Large intestine (tissue), 3 donors: Measurements from ENCODE around the gene GOLGA8A. TPM values are rescaled to one million over a fixed set of nuclear protein-coding genes. Genes with fewer than 3 reads are reported as not detected.
"Not testable (repeated sequence)": the region's sequence is repeated elsewhere in the genome, so short reads cannot be mapped to it uniquely, and the experiment has no call there.

Source experiments
- DNase-seq, 2 donors: peaks; one replicate each; pipeline versions ENCODE4 v3.0.0 to v3.0.0-alpha.2; 2013
- H3K27ac ChIP-seq: one replicate; pipeline ENCODE4 v1.5.1; 2013; ENCODE audit warnings: low read length
- H3K27me3 ChIP-seq: 2 replicates; pipeline ENCODE4 v1.6.1; 2013; ENCODE audit warnings: low read length; ENCODE audit not compliant: control insufficient read depth, insufficient read depth
- H3K36me3 ChIP-seq: 2 replicates; pipeline ENCODE4 v1.6.1; 2013; ENCODE audit warnings: low read length; ENCODE audit not compliant: control insufficient read depth, insufficient read depth
- H3K4me1 ChIP-seq: one replicate; pipeline ENCODE4 v1.6.1; 2013; ENCODE audit warnings: low read length; ENCODE audit not compliant: control insufficient read depth, insufficient read depth
- H3K4me3 ChIP-seq: one replicate; pipeline ENCODE4 v1.5.1; 2013; ENCODE audit warnings: low read length
- H3K9me3 ChIP-seq: one replicate; pipeline ENCODE4 v1.6.1; 2013; ENCODE audit warnings: mild to moderate bottlenecking, low read depth, low read length, moderate library complexity; ENCODE audit not compliant: control insufficient read depth
- WGBS: methylation state at CpG from one replicate; pipeline ENCODE4 v1.1.5; 2013; ENCODE audit warnings: low lambda C conversion rate; ENCODE audit not compliant: insufficient coverage; 5-methylcytosine and 5-hydroxymethylcytosine counted together
- polyA plus RNA-seq: library from polyadenylated mRNA; unstranded; fragments of 120-200 nt; gene quantifications from one replicate; pipeline ENCODE4 v1.2.1, GENCODE V29; 2013

The GOLGA8A gene
- polyA plus RNA-seq, 1 donor: 106 TPM

DNA sequence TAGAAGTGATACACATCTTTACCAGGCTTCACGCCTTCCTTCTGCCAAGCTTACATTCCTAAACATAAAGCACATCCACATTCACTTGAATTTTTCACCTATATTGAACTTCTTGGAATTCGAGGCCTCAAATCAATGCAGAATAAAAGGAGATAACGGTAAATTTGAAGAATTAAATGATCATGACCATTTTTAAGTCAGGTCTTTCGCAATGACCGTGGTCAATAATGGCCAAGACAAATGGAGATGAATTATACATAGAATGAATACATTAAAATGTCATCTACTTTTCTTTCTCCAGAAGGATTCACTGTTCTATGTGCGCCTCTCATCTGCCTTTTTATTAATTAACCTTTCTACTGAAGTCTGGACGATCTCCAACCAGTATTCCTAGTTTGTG is 5.3 kb upstream of the GOLGA8A start:
- no peaks in the 10 kb centered on the region for H3K4me1 ChIP-seq
- no peaks in the 10 kb centered on the region for H3K36me3 ChIP-seq
- DNase-seq: no peak
- H3K9me3 ChIP-seq: no peaks in the 10 kb centered on the region
- H3K4me3 ChIP-seq: no peak overlapping the region
- H3K27me3 ChIP-seq: peaks cover 13% of the 10 kb centered on the region
- no CpG with 5 or more reads among the region's 7 CpGs for WGBS
- H3K27ac ChIP-seq: no peak overlapping the region

DNA sequence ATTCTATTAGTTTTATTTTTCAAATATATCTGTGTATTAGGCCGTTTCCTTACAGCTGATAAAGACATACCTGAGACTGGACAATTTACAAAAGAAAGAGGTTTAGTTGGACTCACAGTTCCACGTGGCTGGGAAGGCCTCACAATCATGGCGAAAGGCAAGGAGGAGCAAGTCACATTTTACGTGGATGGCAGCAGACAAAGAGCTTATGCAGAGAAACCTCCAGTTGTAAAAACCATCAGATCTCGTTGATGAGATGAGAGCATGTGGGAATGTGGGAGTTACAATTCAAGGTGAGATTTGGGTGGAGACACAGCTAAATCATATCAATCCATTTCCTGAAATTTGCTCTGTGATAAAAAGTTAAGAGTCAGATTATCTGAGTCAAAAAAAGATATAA is 2.3 kb upstream of the GOLGA8A start:
- no peaks in the 10 kb centered on the region for H3K36me3 ChIP-seq
- H3K27me3 ChIP-seq: peaks cover 30% of the 10 kb centered on the region
- no peak for DNase-seq
- H3K27ac ChIP-seq: no peak overlapping the region
- H3K9me3 ChIP-seq: peaks cover 2% of the 10 kb centered on the region
- no peaks in the 10 kb centered on the region for H3K4me1 ChIP-seq
- no CpG with 5 or more reads among the region's 5 CpGs for WGBS
- no peak overlapping the region for H3K4me3 ChIP-seq

DNA sequence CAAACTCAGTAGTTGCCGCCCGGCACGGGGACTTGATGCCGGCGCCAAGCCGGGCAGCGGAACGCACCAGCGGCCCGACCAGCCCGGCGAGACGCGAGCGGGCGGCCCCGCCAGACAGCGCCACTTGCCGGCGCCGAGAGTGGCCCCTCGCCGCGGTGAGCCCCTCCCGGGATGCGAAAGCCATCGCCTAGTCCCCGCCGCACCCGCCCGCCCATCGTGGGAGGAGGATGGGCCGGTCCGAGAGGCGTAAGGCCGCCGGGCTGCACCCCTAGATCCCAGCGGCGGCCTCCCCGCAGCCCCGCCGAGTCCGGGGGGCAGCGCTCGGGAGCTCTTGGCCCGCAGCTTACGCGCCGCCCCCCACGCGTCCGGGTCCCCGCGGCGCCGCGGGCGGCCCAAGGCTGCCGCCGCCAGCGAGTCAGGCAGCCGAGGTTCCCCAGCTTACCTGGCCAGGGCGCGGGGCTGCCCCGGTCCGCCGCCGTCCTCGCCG is 609 bp downstream of the GOLGA8A start:
- no peak overlapping the region for H3K27ac ChIP-seq
- no peaks in the 10 kb centered on the region for H3K36me3 ChIP-seq
- H3K4me1 ChIP-seq: no peaks in the 10 kb centered on the region
- H3K27me3 ChIP-seq: peaks cover 25% of the 10 kb centered on the region
- H3K4me3 ChIP-seq: peak overlapping the region; percentile 38
- H3K9me3 ChIP-seq: peaks cover 2% of the 10 kb centered on the region
- WGBS: no CpG with 5 or more reads among the region's 70 CpGs
- peak; percentile 13 to 24 for DNase-seq

DNA sequence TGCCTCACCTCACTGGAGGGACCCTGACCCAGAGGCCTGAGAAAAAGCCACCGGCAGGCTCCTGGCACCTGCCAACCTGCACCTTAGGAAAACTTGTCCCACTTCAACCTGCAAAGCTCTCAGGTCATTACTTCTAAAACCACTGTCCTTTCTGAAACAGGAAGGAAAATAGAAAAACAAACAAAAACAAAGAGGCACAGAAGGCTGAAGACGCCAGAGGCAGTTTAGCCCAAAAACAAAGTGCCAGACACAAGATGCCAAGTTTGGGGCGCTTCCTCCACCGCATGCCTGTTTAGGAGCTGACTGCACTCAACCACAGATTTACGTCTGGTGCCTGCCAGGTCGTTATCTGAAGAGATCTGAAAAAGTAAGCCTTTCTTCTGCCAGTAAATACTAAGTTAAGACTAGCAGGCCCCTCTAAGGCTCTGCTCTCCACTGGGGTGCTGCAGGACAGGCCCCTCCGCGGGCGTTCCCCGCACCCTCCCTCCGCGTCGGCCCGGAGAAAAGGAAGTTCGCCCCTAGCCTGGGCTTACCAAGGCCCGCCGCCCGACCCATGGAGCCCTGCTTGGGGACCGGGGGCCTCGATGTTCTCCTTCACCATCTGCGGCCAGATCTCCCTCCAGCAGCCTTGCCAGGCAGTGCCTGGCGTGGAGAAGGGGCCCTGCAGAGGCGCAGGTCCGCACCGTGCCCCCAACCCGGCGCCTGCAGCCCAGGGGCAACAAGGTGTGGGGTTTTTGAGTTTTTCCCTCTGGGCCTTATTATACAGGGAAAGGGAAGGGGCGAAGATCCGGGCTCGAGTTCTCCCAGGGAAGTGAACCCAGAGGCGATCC is 1.3 kb downstream of the GOLGA8A start:
- Histone ChIP-seq H3K36me3 (no peaks in the 10 kb centered on the region), H3K27me3 (peaks cover 25% of the 10 kb centered on the region), H3K4me3 (peak overlapping the region; percentile 38), H3K4me1 (no peaks in the 10 kb centered on the region), H3K27ac (no peak overlapping the region), H3K9me3 (peaks cover 2% of the 10 kb centered on the region)
- no CpG with 5 or more reads among the region's 31 CpGs for WGBS
- DNase-seq: peak in 1 of 2 donors; percentile 1

DNA sequence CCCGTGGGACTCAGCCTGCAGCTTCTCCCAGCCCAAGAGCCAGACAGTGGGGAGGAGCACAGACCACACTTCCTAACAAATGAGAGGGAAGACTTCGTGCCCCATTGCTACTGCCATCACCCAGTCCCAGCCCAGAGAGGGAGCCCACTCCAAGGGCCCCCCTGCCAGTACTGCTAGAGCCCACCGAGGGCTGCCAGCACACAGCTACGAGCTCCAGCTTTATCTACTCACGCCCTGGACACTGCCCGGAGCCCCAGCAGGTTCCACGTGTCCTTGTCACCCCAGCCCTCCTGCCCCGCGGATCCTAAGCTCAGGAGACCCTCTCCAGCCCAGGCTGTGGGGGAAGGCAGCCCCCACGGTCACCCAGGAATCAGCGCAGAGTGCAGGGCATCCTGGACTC is 1.9 kb downstream of the GOLGA8A start:
- WGBS: no CpG with 5 or more reads among the region's 11 CpGs
- Histone ChIP-seq H3K9me3 (peaks cover 2% of the 10 kb centered on the region), H3K27ac (no peak overlapping the region), H3K4me3 (no peak overlapping the region), H3K4me1 (no peaks in the 10 kb centered on the region), H3K36me3 (no peaks in the 10 kb centered on the region), H3K27me3 (peaks cover 25% of the 10 kb centered on the region)
- no peak for DNase-seq

DNA sequence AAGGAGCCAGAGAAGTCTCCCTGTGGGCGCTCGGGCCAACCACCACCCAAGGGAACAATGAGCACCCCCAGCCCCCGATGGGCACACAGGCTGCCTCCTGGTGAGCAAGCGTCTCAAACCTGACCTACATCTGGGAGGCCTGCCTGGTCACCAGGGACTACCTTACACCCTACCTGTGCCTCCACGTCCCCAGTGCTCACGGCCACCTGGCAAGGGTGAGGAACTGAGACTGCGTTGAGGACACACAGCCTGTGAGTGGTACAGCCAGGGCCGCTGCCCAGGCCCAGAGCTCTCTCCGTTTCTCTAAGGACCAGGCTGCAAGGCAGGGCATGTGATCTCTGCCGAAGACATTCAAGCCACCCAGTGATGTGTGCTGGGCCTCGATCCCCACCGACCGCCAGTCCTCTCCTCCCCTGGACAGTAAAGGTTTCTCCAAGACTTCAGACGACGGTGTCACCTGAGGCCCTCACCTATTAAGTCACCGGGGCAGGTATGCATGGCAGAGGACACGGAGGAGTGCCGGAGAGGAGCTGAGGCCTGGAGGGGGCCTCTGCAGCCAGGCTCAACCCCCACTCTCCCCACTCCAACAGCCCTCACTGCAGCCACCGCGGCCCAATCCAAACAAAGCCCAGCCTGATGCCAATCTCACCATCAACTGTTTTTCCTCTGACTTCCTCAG is 2.8 kb downstream of the GOLGA8A start:
- peaks cover 2% of the 10 kb centered on the region for H3K9me3 ChIP-seq
- no peak for DNase-seq
- H3K27ac ChIP-seq: no peak overlapping the region
- WGBS: no CpG with 5 or more reads among the region's 20 CpGs
- H3K4me1 ChIP-seq: no peaks in the 10 kb centered on the region
- no peak overlapping the region for H3K4me3 ChIP-seq
- peaks cover 22% of the 10 kb centered on the region for H3K27me3 ChIP-seq
- H3K36me3 ChIP-seq: no peaks in the 10 kb centered on the region

- no CpG with 5 or more reads among the region's 11 CpGs for WGBS
- H3K27me3 ChIP-seq: peaks cover 21% of the 10 kb centered on the region
- DNase-seq, H3K4me1 ChIP-seq, H3K9me3 ChIP-seq, H3K27ac ChIP-seq, H3K4me3 ChIP-seq, H3K36me3 ChIP-seq: not testable (repeated sequence)
Observed at GRCh38 chr15:34433956-34434626, 3.5 kb downstream of the GOLGA8A start.

- H3K4me3 ChIP-seq, H3K27ac ChIP-seq, DNase-seq, H3K9me3 ChIP-seq, H3K36me3 ChIP-seq, H3K27me3 ChIP-seq, H3K4me1 ChIP-seq: not testable (repeated sequence)
- no CpG with 5 or more reads among the region's 8 CpGs for WGBS
Observed at GRCh38 chr15:34430642-34431041, 7.0 kb downstream of the GOLGA8A start.

GRCh38 chr15:34423425-34424090 is 14.1 kb downstream of the GOLGA8A start:
- not testable (repeated sequence) for H3K9me3 ChIP-seq, H3K4me3 ChIP-seq, H3K36me3 ChIP-seq, H3K4me1 ChIP-seq, H3K27ac ChIP-seq, DNase-seq, H3K27me3 ChIP-seq
- WGBS: no CpG with 5 or more reads among the region's 6 CpGs

- not testable (repeated sequence) for DNase-seq, H3K4me1 ChIP-seq, H3K4me3 ChIP-seq, H3K27ac ChIP-seq, H3K36me3 ChIP-seq, H3K27me3 ChIP-seq, H3K9me3 ChIP-seq
- no CpG with 5 or more reads among the region's 11 CpGs for WGBS
Observed at GRCh38 chr15:34420953-34421352, 16.7 kb downstream of the GOLGA8A start.
